Measurements from ENCODE around the gene STARD4. TPM values are rescaled to one million over a fixed set of nuclear protein-coding genes. Genes with fewer than 3 reads are reported as not detected.

The STARD4 gene
- total and polyA plus RNA-seq, 9 of the 15 experiments (the other 6 are each of a cell fraction or from before 2014, with no cell fraction given): 28.4 to 88.0 (median 34.0) TPM

GRCh38 chr5:111532886-111533582, 20.7 kb upstream of the STARD4 start:
- FAIRE-seq (no peak), ATAC-seq (no peak), DNase-seq (ENCODE audit: extremely low read depth in 1 of 4, low spot score in 3 of 4) (no peak)
- in situ Hi-C loops (cut with MboI) (no loop called here), intact Hi-C loops (cut with micrococcal nuclease) (no loop called here)
- WGBS (ENCODE audit: insufficient coverage, low coverage, missing lambda C conversion rate): 19% methylated on average over 5 of the region's 5 CpGs
- ChIA-PET CTCF (ENCODE audit: low intra/inter-chr PET ratio) (no interaction called here), POLR2A (no interaction called here)
- Histone ChIP-seq H3K27me3 (ENCODE audit: control insufficient read depth in 2 of 2, insufficient read depth in 2 of 2, low read length in 2 of 2) (no peaks in the 10 kb centered on the region), H3K36me3 (ENCODE audit: control insufficient read depth, insufficient read depth, low read length) (no peaks in the 10 kb centered on the region), H3K27ac (ENCODE audit: extremely low read depth, low read depth, low read length) (no peak overlapping the region), H3K4me3 (no peak overlapping the region), H2AFZ (ENCODE audit: low read depth, low read length) (no peak overlapping the region), H4K20me1 (replicated peaks; ENCODE audit: control insufficient read depth, insufficient read depth, low read length) (no peaks in the 10 kb centered on the region), H3K4me1 (replicated peaks in 1 of 2; ENCODE audit: control insufficient read depth in 2 of 2, insufficient read depth in 2 of 2, low read length in 2 of 2) (peaks cover 3 to 4% of the 10 kb centered on the region in 2 experiments; a peak in 2 of 5 replicates), H3K9me1 (ENCODE audit: control insufficient read depth, insufficient read depth, low read length) (no peaks in the 10 kb centered on the region), H3K4me2 (ENCODE audit: insufficient read depth, low read length) (no peak overlapping the region), H3K9ac (ENCODE audit: insufficient read depth in 1 of 2, low read depth in 2 of 2, low read length in 2 of 2) (no peak overlapping the region), H3K79me2 (ENCODE audit: control insufficient read depth, insufficient read depth, low read length) (no peaks in the 10 kb centered on the region), H3K9me3 (replicated peaks; ENCODE audit: control insufficient read depth, insufficient read depth, low read depth, low read length) (no peaks in the 10 kb centered on the region; the same call in 1 of the 2 replicates)
- BruUV-seq (replicated peaks): no TSS peak
- TF ChIP-seq GTF2A2 (tag; IDR thresholded peaks at IDR 0.05) (no peak), ZNF280A (IDR thresholded peaks at IDR 0.05; ENCODE audit: low read depth, partially characterized antibody) (no peak), TCF3 (CRISPR knock-in tag; IDR thresholded peaks at IDR 0.05) (no peak), E2F8 (IDR thresholded peaks at IDR 0.05; ENCODE audit: low read depth, partially characterized antibody) (no peak), ZFX (CRISPR knock-in tag; IDR thresholded peaks at IDR 0.05) (no peak), ZNF274 (IDR thresholded peaks at IDR 0.05; ENCODE audit: borderline replicate concordance, low read depth, low read length) (no peak), HMGN3 (IDR thresholded peaks at IDR 0.05; ENCODE audit: borderline replicate concordance, extremely low read depth, insufficient read length, low read depth, low read length) (no peak), KDM1A (IDR thresholded peaks at IDR 0.05) (no peak), ZNF507 (tag; conservative IDR thresholded peaks at IDR 0.05) (no peak), ZNF586 (CRISPR knock-in tag; conservative IDR thresholded peaks at IDR 0.05) (no peak), ZNF57 (CRISPR knock-in tag; IDR thresholded peaks at IDR 0.05) (no peak), FOXJ3 (CRISPR knock-in tag; IDR thresholded peaks at IDR 0.05) (no peak), ATF7 (IDR thresholded peaks at IDR 0.05) (no peak), NCOA6 (IDR thresholded peaks at IDR 0.05) (no peak), ETV1 (tag; conservative IDR thresholded peaks at IDR 0.05; ENCODE audit: low read depth) (no peak), FOSL1 (tag; conservative IDR thresholded peaks at IDR 0.05) (no peak), ZNF77 (CRISPR knock-in tag; IDR thresholded peaks at IDR 0.05) (no peak)

Data from K562 (cell line).